K562 (cell line): Measurements from ENCODE around the gene ZBTB20.

Source experiments
- CHD4 ChIP-seq: fragments of 200-600 bp; sonication (generic); IDR thresholded peaks from 3 replicates; pipeline ENCODE4 v1.6.1; 2012; ENCODE audit warnings: low read depth, mild to moderate bottlenecking, mixed read lengths, low read length, inconsistent platforms; ENCODE audit not compliant: insufficient read depth, insufficient replicate concordance, poor library complexity, severe bottlenecking
- NCOA1 ChIP-seq: fragments of 450-650 bp; IDR thresholded peaks from 2 replicates; pipeline ENCODE4 v1.6.1; 2016; ENCODE audit warnings: low read depth
- POLR2AphosphoS5 ChIP-seq: IDR thresholded peaks from 2 replicates; pipeline ENCODE4 v1.6.1; 2011; ENCODE audit warnings: mild to moderate bottlenecking, low read depth, low read length, moderate library complexity; ENCODE audit not compliant: control insufficient read depth, insufficient read depth
- SIRT6 ChIP-seq: IDR thresholded peaks from one replicate; pipeline ENCODE4 v1.6.1; 2012; ENCODE audit warnings: low read depth, mild to moderate bottlenecking, control low read depth, inconsistent platforms, low read length, moderate library complexity
- SNIP1 ChIP-seq: fragments of 450-650 bp; IDR thresholded peaks from 2 replicates; pipeline ENCODE4 v1.7.1; 2017; ENCODE audit warnings: low read depth, mild to moderate bottlenecking
- ZBTB40 ChIP-seq, 2 experiments: fragments of 450-650 bp in 1 of 2; sonication (generic) in 1 of 2; formaldehyde crosslinking in 1 of 2; IDR thresholded peaks; 2 replicates each; pipeline versions ENCODE4 v1.7.1 to v1.9.0; 2016 to 2022; ENCODE audit warnings: inconsistent platforms in 1 of 2, mild to moderate bottlenecking in 1 of 2, missing genetic modification reagents in 1 of 2
- TF ChIP-seq, protein P1 (sequence below): sonication (generic); formaldehyde crosslinking; IDR thresholded peaks from 2 replicates; pipeline ENCODE4 v1.8.0; 2022; ENCODE audit warnings: mild to moderate bottlenecking, missing genetic modification reagents, borderline replicate concordance

- TF ChIP-seq SIRT6 (no peak), POLR2AphosphoS5 (no peak), NCOA1 (no peak), CHD4 (no peak), SNIP1 (no peak), ZBTB40 (IDR thresholded peaks at IDR 0.05) (no peak), ZBTB40 (CRISPR knock-in tag; IDR thresholded peaks at IDR 0.05) (no peak)
- TF ChIP-seq, protein P1, sequence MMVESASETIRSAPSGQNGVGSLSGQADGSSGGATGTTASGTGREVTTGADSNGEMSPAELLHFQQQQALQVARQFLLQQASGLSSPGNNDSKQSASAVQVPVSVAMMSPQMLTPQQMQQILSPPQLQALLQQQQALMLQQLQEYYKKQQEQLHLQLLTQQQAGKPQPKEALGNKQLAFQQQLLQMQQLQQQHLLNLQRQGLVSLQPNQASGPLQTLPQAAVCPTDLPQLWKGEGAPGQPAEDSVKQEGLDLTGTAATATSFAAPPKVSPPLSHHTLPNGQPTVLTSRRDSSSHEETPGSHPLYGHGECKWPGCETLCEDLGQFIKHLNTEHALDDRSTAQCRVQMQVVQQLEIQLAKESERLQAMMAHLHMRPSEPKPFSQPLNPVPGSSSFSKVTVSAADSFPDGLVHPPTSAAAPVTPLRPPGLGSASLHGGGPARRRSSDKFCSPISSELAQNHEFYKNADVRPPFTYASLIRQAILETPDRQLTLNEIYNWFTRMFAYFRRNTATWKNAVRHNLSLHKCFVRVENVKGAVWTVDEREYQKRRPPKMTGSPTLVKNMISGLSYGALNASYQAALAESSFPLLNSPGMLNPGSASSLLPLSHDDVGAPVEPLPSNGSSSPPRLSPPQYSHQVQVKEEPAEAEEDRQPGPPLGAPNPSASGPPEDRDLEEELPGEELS: no peak
These were observed 213.7 kb downstream of the ZBTB20 start for GRCh38 chr3:114933407-114933806.
